GM19328 (cell line): Measurements from ENCODE around the gene ALDOC.

Experiments used
- ATAC-seq: cut with Tn5 transposase; IDR thresholded peaks from one replicate; pipeline ENCODE4 v1.9.1; 2021; ENCODE audit warnings: mild to moderate bottlenecking, moderate library complexity; ENCODE audit not compliant: unreplicated experiment

ALDOC gene

GRCh38 chr17:28533091-28533807, 43.4 kb downstream of the ALDOC start:
- no peak for ATAC-seq

- ATAC-seq: no peak
Measured at GRCh38 chr17:28532050-28532960, 44.4 kb downstream of the ALDOC start.

GRCh38 chr17:28530926-28531325, 45.8 kb downstream of the ALDOC start:
- ATAC-seq: no peak

- ATAC-seq: no peak
Measured at GRCh38 chr17:28530250-28530649, 46.4 kb downstream of the ALDOC start.

- no peak for ATAC-seq
Measured at GRCh38 chr17:28529013-28529400, 47.7 kb downstream of the ALDOC start.

- no peak for ATAC-seq
Measured at GRCh38 chr17:28528327-28529012, 48.2 kb downstream of the ALDOC start.

- ATAC-seq: no peak
Measured at GRCh38 chr17:28527859-28528258, 48.8 kb downstream of the ALDOC start.

- ATAC-seq: no peak
Measured at GRCh38 chr17:28527181-28527681, 49.5 kb downstream of the ALDOC start.

GRCh38 chr17:28526381-28526780, 50.3 kb downstream of the ALDOC start:
- ATAC-seq: no peak

- ATAC-seq: no peak
Measured at GRCh38 chr17:28524476-28525424, 51.9 kb downstream of the ALDOC start.

GRCh38 chr17:28523876-28524275, 52.8 kb downstream of the ALDOC start:
- no peak for ATAC-seq

GRCh38 chr17:28523186-28523585, 53.5 kb downstream of the ALDOC start:
- no peak for ATAC-seq
